Germinal center (tissue), 1 donor: ENCODE data around the gene SH3BP2.

Experiments used
- DNase-seq: peaks from one replicate; pipeline ENCODE4 v3.0.0; 2012; ENCODE audit warnings: mixed read lengths, low spot score

SH3BP2 gene

DNA sequence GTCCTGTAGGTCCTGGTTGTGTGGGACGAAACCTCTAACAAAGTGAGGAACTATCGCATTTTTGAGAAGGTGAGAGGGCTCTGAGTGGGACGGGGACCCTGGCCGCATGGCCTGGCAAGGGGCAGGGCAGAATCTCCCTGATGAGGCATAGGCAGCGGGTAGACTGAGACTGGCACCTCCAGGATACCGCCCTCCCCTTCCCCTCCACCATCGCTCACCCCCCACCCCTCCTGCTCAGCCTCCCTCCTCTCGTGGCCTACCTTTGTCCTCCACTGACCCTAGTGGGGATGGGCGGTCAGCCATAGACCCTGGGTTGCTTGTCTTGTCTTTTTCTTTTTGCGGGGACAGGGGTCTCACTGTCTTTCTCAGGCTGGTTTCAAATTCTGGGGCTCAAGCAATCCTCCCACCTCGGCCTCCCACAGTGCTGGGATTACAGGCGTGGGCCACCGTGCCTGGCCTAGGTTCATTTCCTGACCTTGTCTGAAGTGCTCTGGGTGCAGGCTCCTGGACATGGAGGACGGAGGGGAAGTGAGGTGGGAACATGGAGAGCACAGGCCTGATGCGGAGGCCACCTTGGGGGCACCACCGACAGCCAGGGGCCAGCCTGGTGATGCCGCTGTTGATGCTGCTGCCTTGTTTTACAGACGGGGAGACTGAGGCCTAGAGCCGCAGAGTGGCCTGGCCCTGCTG lies 40.2 kb downstream of the SH3BP2 start:
- DNase-seq, result no peak

DNA sequence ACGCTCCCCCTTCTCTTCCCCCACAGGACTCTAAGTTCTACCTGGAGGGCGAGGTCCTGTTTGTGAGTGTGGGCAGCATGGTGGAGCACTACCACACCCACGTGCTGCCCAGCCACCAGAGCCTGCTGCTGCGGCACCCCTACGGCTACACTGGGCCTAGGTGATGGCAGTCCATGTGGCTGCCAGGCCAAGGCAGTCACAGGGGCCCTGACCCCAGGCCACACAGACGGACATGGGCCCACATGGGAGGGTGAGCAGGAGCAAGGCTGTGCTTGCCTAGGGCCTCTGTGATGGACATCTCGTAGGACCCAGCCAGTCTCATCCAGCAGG lies 40.8 kb downstream of the SH3BP2 start:
- no peak for DNase-seq

DNA sequence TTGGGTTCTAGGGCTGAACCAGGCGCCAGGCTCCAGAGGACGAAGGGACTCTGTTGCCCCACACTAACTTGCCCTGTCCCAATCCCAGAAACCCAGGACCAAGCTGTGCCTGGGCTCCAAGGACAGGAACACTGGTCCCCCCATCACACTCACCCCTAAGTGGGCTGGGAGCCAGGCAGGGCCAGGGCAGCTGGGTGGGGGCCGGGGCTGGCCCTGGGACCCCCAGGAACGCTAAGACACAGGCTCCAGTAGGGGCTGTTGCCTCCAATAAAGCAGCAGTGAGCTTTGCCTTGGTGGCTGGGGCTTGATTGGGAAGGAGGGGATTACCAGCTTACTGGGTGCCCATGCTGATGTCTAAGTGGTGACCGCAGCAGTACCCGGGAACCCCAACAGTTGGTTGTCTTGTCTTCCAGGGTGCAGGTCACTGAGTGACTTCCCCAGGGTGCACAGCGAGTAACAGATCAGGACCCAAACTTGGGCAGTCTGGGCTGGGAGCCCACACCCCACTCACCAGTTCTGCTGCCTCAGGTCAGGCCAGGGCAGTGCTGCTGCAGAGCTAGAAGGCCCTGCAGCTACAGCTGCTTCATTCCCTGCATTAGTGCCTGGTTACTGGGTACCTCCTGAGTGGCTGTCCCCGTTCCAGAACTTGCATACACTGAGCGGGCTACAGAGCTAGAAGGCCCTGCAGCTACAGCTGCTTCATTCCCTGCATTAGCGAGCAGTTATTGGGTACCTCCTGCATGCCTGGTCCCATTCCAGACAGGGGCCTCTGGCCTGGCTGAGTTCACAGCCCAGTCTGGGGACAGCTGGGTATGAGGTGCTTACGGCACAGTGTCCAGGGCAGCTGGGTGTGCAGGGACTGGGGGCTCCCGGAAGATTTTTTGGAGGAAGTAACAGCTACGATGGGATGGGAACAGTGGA lies 41.4 kb downstream of the SH3BP2 start:
- no peak for DNase-seq

DNA sequence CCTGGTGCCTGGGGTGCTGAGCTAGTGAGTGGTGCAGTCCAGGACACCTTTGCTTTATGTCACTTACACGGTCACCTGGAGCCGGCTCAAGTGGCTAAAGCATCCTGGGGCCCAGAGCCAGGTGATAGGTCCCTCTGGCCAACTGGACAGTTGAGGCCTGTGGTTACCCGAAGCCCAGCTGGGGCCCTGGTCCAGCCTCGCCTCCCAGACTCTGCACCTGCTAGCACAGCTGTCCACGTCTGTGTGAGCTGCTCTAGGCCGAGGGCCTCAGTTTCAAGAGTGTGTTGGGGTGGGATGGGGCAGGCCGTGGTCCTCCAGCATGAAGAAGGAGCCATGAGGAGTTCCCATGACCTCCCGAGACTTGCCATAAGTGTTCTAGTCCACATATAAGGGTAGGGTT lies 43.1 kb downstream of the SH3BP2 start:
- no peak for DNase-seq

DNA sequence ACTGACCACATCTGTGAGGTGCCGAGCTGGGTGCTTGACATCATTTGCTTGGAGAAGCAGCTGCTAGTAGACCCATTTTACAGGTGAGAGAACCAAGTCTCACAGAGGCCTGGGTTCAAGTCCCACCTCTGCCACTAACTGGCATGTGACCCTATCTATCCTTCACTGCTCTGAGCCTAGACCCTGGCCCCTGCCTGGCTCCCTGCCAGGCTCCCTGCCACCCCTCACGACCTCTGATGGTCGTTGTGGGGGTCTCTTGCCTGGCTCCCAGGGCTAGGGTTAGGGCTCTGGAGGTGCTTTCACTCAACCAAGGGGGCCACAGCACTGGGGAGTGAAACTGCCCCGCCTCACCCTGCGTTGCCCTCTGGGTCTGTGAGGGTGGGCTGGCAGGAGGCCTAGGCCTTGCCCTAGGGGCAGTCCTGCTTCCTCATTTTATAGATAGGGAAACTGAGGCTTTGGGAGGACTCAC lies 43.5 kb downstream of the SH3BP2 start:
- no peak for DNase-seq

DNA sequence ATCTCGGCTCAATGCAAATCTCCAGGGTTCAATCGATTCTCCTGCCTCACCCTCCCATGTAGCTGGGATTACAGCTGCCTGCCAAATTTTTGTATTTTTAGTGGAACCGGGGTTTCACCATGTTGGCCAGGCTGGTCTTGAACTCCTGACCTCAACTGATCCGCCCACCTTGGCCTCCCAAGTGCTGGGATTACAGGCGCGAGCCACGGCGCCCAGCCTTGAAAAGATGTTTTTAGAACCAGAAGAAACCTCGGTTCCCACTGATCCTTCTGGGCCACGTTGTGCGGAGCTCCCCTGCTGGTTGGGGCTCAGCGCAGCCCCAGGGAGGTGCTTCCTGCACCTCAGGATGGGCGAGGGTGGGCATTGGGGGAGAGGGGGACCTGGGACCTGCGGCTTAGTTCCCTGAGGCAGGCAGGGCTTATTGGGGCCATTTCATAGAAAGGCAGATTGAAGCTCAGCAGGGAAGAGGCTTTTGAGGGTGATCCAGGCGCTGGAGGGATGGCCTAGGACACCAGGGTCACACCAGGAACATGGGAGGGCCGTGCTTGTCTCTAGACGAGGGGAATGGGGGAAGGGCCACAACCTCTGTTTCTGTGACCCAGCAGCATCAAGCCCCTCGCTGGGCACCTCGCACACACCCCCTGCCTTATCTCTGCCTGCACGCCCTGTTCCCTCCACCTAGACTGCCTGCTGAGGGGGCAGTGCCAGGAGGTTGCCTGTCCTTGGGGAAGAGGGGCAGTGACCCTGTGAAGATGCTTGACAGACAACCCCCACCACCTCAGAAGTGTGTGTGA lies 44.4 kb downstream of the SH3BP2 start:
- no peak for DNase-seq

DNA sequence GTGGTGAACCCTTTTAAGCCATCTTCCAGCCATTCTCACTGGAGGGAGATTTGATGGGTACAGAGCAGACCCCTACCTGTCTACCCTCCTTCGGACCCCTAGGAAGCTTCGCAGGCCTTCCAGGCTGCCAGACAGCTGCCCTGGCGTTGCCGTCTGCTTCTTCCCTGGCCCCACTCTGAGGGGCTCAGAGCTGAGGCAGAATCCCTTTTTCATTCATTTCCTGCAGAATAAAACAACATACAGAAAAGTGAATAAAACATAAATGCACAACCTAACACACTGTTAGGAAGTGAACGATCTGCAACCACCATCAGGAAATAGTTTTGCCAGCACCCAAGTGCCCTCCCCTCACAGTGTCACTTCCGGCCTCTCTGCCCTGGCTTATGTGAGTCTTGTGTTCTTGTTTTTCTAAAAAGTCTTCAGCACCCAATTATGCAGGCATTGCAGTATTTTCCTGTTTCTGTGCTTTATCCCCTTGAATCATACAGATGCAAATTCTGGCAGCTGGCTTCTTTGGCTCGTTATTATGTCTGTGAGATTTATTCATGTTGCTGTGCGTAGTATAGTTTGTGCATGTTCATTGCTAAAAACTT lies 45.1 kb downstream of the SH3BP2 start:
- DNase-seq, result peak; percentile 62

DNA sequence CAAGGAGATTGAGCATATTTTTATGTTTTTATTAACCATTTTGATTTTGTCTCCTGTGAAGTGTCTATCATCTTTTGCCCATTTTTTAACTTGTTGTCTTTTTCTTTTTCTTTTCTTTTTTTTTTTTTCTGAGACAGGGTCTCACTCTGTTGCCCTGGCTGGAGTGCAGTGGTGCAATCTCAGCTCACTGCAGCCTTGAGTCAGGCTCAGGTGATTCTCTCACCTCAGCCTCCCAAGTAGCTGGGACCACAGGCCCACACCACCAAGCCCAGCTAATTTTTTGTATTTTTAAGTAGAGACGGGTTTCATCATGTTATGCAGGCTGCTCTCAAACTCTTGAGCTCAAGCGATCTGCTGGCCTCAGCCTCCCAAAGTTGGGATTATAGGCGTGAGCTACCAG lies 46.2 kb downstream of the SH3BP2 start:
- DNase-seq, result no peak

DNA sequence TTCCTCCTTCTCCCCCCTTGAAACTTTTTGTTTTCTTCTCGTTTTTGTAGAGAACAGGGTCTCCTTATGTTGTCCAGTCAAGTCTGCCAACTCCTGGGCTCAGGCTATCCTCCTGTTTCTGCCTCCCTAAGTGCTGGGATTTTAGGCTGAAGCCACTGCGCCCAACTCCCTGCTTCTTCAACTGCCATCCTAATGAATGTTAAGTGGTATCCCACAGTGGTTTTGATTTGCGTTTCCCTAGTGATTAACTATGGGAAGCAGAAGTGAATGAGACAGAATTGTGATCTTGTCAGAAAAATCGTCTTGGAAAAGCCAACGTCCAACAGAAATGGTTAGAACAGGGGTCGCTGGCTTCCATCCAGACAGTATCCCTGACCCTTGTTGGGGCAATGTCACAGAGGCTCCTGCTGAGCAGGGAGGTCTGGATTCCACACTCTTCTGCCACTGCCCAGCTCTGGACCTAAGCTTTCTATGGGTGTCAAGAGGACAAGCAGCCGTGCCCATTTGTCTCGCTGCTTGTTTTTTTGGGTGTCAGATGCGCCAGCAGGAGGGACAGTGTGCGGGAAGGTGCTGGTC lies 49.9 kb downstream of the SH3BP2 start:
- DNase-seq, result no peak

DNA sequence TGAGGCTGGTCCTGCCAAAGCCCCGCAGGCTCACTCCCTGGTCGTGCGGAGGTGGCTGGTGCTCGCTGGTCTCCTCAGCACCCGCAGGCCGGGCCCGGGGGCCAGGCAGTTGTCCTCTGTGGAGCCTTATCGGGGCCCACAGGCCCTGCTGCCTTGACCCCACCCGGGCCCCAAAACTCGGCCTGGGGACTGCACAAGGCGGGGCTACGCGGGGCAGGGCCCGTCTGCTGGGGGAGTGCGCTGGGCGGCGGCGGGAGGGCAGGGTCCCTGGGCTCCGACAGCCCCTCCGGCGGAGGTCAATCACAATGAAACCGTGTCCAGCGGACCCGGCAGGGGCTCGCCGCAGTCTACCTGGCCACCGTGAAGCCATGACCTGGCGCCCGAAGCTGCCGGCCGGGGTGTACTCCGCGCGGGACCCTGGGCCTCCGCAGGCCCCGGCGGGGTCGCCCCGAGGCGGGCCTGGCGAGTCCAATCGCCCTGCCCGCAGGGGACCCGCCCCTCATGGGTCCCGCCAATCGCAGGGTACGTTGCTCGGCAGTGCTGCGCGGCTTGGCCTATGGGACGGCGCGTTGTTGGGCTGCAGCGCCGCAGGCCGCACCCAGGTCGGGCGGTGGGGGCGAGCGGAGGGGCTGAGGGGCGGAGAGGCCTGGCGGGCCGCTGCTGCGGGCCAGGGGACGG lies 50.5 kb downstream of the SH3BP2 start, which contains the start of gene ADD1:
TSS of gene ADD1 (plus strand) at position 582 of the 678 bp plus-strand sequence. CDS start 32,072 bp downstream, outside the sequence.
- peak; percentile 99 for DNase-seq

DNA sequence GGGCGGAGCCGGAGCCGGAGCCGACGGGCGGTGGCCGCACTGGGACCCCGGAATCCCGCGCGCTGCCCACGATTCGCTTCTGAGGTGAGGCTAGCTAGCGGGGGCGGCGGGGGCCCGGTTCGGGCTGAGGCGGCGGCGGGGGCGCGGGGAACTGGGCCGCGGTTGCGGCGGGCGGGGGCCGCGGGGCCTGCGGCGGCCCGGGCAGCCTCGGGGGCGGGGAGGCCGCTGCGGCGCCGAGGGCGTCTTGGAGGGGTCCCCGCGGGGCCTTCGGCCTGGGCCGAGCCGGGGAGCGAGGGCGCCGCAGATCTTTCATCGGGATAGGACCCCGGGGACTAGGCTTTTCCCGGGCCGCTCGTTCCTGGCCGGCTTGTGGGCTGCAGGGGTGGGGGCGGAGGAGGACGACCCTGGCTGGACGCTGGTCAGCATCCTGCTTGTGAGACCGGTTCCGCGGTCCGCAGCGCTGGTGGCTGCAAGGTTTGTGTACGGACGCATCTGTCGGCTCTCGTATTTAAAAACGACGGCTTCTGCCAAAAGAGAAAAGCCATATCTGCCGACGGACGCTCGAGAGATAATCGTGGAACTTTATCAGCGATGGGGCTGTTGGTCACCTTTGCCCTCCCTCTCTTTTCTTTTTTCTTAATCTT lies 51.2 kb downstream of the SH3BP2 start:
- peak; percentile 5 for DNase-seq

DNA sequence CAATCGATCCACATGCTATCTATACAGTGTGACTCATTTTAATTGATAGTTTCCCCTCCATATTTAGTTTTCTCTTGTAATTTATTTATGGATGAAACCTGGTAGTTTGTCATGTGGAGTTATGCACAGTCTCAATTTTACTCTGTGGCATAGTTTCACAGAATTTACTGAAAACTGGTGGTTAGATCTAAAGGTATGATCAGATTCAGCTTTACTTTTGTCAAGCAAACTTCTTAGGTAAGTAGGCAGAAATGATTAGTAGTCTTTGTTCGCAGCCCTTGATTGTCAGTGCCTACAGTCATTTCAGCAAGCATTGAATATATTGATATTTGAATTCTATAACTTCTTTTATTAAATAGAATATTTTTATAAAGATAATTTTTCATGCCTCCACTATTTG lies 53.3 kb downstream of the SH3BP2 start:
- DNase-seq, result no peak

DNA sequence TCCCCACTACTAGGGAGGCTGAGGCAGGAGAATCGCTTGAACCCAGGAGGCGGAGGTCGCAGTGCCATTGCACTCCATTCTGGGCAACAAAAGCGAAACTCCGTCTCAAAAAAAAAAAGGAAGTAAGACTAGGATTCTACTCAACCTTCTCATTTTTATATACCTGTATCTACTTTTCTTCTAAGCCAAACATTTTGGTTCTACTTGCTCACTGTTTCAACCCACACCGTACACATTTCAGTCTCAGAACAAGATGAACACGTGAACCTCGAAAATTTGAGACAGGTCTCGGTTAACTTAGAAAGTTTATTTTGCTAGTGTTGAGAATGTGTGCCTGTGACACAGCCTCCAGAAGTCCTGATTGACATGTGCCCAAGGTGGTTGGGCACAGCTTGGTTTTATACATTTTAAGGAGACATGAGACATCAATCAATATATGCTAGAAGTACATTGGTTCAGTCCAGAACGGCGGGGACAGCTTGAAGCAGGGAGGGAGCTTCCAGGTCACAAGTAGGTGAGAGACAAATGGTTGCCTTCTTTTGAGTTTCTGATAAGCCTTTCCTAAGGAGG lies 54.5 kb downstream of the SH3BP2 start:
- DNase-seq, result no peak

DNA sequence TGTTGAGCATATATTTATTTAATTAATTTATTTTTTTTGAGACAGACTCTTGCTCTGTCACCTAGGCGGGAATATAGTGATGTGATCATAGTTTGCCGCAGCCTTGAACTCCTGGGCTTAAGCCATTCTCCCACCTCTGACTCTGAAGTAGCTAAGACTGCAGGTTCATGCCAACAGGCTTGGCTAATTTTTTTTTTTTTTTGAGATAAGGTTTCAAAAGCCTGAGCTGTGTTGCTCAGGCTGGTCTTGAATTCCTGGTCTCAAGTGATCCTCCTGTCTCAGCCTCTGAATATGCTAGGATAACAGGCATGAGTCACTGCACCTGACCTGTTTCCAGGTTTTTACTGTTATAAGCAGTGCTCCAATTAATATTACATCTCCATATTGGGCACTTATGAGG lies 55.6 kb downstream of the SH3BP2 start:
- no peak for DNase-seq

DNA sequence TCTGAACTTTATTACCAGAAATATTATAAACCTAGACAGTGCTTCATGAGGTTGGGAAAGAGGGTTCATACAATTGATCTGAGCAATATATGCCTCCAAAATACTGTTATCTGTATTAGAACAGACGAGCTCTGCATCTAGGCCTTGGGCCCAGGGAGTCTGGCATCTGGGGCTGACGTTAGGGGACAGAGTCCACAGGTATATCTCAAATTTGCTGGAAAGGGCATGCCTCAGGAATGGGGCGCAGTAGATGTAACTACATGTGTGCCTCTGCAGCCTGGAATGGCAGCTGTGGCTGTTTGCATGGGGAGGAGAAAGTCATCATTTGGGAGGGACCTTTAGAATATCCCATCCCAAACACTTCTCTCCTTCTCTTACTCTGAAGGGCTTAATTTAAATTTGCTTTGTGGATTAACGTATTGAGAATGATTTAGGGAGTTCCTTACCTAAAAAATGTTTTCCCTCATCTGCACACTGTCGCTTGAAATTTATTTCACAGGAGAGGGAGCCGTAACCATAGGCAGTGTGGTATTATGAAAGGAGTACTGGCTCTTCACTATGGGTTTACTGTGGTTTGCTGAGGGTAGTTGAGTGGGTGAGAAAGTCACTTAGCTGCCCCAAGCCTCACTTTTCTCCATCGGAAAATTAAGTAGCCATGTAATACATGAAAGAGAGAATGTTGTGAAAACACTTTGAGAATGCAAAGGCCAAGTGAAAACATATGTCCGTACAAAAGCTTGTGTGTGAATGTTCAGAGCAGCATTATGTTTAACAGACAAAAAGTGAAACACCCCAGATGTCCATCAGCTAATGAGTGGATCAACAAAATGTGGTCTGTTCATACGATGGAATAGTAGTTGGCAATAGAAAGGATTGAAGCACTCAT lies 56.6 kb downstream of the SH3BP2 start:
- no peak for DNase-seq

DNA sequence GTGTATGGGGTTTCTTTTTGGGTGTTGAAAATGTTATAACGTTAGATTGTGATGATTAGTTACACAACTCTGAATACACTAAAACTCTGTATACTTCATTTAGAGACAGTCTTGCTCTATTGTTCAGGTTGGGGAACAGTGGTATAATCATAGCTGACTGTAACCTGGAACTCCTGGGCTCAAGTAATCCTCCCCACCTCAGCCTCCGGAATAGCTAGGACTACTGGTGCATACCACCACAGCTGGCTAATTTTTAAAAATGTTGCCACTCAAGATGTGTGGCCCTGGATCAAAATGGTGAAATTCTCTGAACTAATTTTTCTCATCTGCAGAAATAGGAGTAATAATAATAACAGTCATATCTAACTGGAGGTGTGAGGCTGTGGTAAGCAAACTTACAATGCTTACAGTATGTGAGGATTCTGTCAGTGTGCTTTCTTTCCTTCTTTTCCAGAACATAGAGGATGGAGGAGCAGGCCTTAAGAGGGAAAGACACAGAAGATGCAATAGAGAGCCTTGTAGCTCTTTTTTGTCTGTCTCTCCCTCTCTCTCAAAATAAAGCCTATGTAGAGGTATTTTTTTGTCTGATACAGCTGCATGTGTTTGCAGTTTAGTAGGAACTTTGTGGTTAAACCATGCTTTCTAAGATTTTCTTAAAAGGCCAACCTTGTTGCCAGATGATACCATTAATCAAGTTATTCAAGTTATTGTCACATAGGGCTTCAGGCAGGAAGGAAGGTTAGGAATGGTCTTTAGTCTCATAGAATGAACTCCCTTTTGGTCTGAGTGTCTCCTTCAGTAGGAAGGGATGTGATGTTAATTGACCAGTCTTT lies 58.3 kb downstream of the SH3BP2 start:
- no peak for DNase-seq

DNA sequence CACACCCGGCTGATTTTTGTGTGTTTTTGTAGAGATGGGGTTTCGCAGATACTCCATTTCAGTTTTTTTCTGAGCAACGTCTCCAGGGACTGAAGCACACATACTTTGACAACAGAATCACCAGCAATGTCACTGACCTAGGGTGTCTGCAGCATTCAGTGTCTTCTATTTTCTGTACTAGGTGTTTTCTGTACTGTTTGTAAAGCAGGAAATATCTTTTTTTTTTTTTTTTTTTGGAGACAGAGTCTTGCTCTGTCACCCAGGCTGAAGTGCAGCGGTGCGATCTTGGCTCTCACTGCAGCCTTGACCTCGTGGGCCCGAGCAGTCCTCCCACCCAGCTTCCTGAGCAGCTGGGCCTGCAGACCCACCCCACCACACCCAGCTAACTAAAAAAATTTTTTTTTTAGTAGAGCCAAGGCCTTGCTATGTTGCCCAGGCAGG lies 59.6 kb downstream of the SH3BP2 start:
- DNase-seq, result peak; percentile 54

DNA sequence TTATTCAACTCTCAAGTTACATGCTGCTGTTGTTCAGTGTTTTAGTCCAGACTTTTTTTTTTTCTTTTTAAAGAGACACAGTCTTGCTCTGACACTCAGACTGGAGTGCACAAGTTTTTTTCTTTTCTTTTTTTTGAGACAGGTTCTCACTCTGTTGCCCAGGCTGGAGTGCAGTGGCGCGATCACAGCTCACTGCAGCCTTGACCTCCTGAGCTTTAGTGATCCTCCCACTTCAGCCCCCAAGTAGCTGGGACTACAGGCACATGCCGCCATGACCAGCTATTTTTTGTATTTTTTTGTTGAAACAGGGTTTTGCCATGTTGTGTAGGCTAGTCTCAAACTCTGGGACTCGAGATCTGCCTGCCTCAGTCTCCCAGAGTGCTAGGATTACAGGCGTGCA lies 62.7 kb downstream of the SH3BP2 start:
- DNase-seq, result no peak
